Neutrophil (primary cell): ENCODE measurements around the gene FKBP9.

Experiments used
- H3K27ac ChIP-seq: fragments of 200-600 bp; sonication (generic); 2 replicates; pipeline ENCODE4 v1.5.1; 2016; ENCODE audit warnings: mild to moderate bottlenecking, moderate library complexity
- H3K27me3 ChIP-seq: fragments of 200-600 bp; sonication (generic); 2 replicates; pipeline ENCODE4 v1.6.0; 2016; ENCODE audit warnings: mild to moderate bottlenecking
- H3K36me3 ChIP-seq: fragments of 200-600 bp; sonication (generic); 2 replicates; pipeline ENCODE4 v1.5.1; 2017
- H3K4me1 ChIP-seq, 2 experiments: fragments of 200-600 bp in 1 of 2; sonication (generic) in 1 of 2; 1 replicate in 1 of 2; 2 replicates in 1 of 2; pipeline versions ENCODE4 v1.5.1 to v1.6.1; 2013 to 2016; ENCODE audit warnings: low read depth in 1 of 2, low read length in 1 of 2, mild to moderate bottlenecking in 1 of 2, moderate library complexity in 1 of 2; ENCODE audit not compliant: control insufficient read depth in 1 of 2, insufficient read depth in 1 of 2
- H3K4me3 ChIP-seq, 2 experiments: fragments of 200-600 bp in 1 of 2; sonication (generic) in 1 of 2; 1 replicate in 1 of 2; 2 replicates in 1 of 2; pipeline ENCODE4 v1.5.1; 2013 to 2016; ENCODE audit warnings: low read depth in 1 of 2, low read length in 1 of 2, mild to moderate bottlenecking in 1 of 2, moderate library complexity in 1 of 2
- H3K9me3 ChIP-seq: fragments of 200-600 bp; sonication (generic); 2 replicates; pipeline ENCODE4 v1.5.1; 2016
- CTCF ChIP-seq: fragments of 200-600 bp; sonication (generic); IDR thresholded peaks from 2 replicates; pipeline ENCODE4 v1.5.1; 2016; ENCODE audit warnings: antibody characterized with exemption

FKBP9 gene

GRCh38 chr7:33043501-33044400, 86.5 kb downstream of the FKBP9 start:
- Histone ChIP-seq H3K27me3 (no peaks in the 10 kb centered on the region), H3K27ac (peak overlapping the region; percentile 68), H3K4me1 (peaks cover 89 to 91% of the 10 kb centered on the region in 2 experiments), H3K36me3 (no peaks in the 10 kb centered on the region), H3K4me3 (no peak overlapping the region), H3K9me3 (no peaks in the 10 kb centered on the region)
- no peak for TF ChIP-seq CTCF

DNA sequence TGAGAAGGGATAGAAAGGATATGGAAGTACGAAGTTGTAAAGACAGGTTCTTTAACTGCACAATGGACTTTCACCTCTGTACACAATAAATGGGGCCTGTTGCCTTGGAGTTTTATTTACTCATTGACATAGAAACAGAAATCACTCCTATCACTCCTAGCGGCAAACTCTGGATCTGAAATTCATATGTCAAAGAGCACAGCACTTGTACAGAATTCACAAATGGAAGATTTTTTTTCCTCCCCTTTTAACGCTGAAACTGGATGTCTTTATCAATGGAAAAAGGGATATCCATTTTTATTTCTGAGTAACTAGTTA, 87.1 kb downstream of the FKBP9 start:
- Histone ChIP-seq H3K4me1 (peaks cover 89 to 92% of the 10 kb centered on the region in 2 experiments), H3K27ac (peak overlapping the region; percentile 68), H3K9me3 (no peaks in the 10 kb centered on the region), H3K4me3 (no peak overlapping the region), H3K36me3 (no peaks in the 10 kb centered on the region), H3K27me3 (no peaks in the 10 kb centered on the region)
- no peak for TF ChIP-seq CTCF

GRCh38 chr7:33044986-33045385, 87.7 kb downstream of the FKBP9 start:
- H3K36me3 ChIP-seq, result no peaks in the 10 kb centered on the region
- H3K4me3 ChIP-seq, result no peak overlapping the region
- TF ChIP-seq CTCF, result no peak
- H3K9me3 ChIP-seq, result no peaks in the 10 kb centered on the region
- peaks cover 90 to 95% of the 10 kb centered on the region in 2 experiments for H3K4me1 ChIP-seq
- peak overlapping the region; percentile 68 for H3K27ac ChIP-seq
- no peaks in the 10 kb centered on the region for H3K27me3 ChIP-seq

GRCh38 chr7:33048257-33048656, 91.0 kb downstream of the FKBP9 start:
- H3K36me3 ChIP-seq, result no peaks in the 10 kb centered on the region
- H3K4me1 ChIP-seq, result peaks cover 93 to 95% of the 10 kb centered on the region in 2 experiments
- no peaks in the 10 kb centered on the region for H3K27me3 ChIP-seq
- H3K4me3 ChIP-seq, result peak overlapping the region in 1 of 2 experiments; percentile 4
- TF ChIP-seq CTCF, result no peak
- peak overlapping the region; percentile 88 for H3K27ac ChIP-seq
- no peaks in the 10 kb centered on the region for H3K9me3 ChIP-seq

DNA sequence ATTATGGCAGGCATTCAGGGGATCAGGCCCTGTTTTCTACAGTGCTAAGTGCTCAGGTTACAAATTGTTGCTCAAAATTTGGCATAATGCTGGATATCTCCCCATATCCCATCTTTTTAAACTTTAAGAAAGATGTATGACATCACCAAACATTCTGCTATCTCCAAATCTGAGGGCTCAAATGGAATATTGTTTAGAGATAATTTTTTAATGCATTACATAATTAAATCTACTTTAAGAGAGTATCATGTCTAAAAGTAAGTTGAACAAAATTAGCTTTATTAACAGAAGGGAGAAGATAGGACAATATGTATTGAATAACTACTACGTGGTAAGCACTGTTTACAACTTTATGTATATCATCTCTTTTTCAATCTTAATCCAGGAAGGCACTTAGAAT, 91.5 kb downstream of the FKBP9 start:
- H3K27ac ChIP-seq, result peak overlapping the region; percentile 88
- H3K4me3 ChIP-seq, result peak overlapping the region in 1 of 2 experiments; percentile 4
- H3K9me3 ChIP-seq, result no peaks in the 10 kb centered on the region
- H3K4me1 ChIP-seq, result peaks cover 93 to 97% of the 10 kb centered on the region in 2 experiments
- H3K36me3 ChIP-seq, result no peaks in the 10 kb centered on the region
- TF ChIP-seq CTCF, result no peak
- H3K27me3 ChIP-seq, result no peaks in the 10 kb centered on the region
